Peyer's patch (tissue), 4 donors: ENCODE data around the gene LCA5.
"Not testable (repeated sequence)": the region's sequence is repeated elsewhere in the genome, so short reads cannot be mapped to it uniquely, and the experiment has no call there.

ENCODE experiments used
- POLR2A ChIP-seq, 2 donors: fragments of 450-650 bp; IDR thresholded peaks; one replicate each; pipeline ENCODE4 v1.5.1; 2017; ENCODE audit warnings: antibody characterized with exemption in 2 of 2, mild to moderate bottlenecking in 2 of 2, moderate library complexity in 2 of 2
- TF ChIP-seq, protein P1 (sequence below), 6 experiments: fragments of 450-650 bp in 4 of 6; fragments of 200-600 bp in 2 of 6; sonication (generic) in 1 of 6; IDR thresholded peaks; one replicate each; pipeline ENCODE4 v1.5.1; 2017 to 2019; ENCODE audit warnings: antibody characterized with exemption in 6 of 6, mild to moderate bottlenecking in 3 of 6, moderate library complexity in 1 of 6

DNA sequence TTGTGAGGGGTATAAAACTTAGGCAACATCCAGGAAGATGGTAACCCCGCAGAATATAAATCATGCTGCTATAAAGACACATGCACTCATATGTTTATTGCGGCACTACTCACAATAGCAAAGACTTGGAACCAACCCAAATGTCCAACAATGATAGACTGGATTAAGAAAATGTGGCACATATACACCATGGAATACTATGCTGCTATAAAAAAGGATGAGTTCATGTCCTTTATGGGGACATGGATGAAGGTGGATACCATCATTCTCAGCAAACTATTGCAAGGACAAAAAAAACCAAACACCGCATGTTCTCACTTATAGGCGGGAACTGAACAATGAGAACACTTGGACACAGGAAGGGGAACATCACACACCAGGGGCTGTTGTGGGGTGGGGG, 7.7 kb downstream of the LCA5 start:
- not testable (repeated sequence) for TF ChIP-seq POLR2A (IDR thresholded peaks at IDR 0.05)
- TF ChIP-seq, protein P1, sequence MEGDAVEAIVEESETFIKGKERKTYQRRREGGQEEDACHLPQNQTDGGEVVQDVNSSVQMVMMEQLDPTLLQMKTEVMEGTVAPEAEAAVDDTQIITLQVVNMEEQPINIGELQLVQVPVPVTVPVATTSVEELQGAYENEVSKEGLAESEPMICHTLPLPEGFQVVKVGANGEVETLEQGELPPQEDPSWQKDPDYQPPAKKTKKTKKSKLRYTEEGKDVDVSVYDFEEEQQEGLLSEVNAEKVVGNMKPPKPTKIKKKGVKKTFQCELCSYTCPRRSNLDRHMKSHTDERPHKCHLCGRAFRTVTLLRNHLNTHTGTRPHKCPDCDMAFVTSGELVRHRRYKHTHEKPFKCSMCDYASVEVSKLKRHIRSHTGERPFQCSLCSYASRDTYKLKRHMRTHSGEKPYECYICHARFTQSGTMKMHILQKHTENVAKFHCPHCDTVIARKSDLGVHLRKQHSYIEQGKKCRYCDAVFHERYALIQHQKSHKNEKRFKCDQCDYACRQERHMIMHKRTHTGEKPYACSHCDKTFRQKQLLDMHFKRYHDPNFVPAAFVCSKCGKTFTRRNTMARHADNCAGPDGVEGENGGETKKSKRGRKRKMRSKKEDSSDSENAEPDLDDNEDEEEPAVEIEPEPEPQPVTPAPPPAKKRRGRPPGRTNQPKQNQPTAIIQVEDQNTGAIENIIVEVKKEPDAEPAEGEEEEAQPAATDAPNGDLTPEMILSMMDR (IDR thresholded peaks at IDR 0.05) = not testable (repeated sequence)
